Endothelial cell of umbilical vein (primary cell): ENCODE data around the gene MAP6. TPM values are rescaled to one million over a fixed set of nuclear protein-coding genes. Genes with fewer than 3 reads are reported as not detected.

Experiments
- BruUV-seq: library from RNA; stranded (reverse); fragments of 400-500 nt; replicated peaks from 2 replicates; lab custom pipeline; 2021; lab: Mats Ljungman, UMichigan
- CTCF ChIA-PET: fragments of 300-600, 350-600 bp; sonication (Branson Sonifier 250); formaldehyde crosslinking; loops from one replicate; lab custom pipeline; 2021; ENCODE audit warnings: antibody characterized with exemption, inconsistent platforms; lab: Charles Lee
- POLR2A ChIA-PET: fragments of 300-600, 350-600 bp; sonication (Branson Sonifier 250); formaldehyde crosslinking; loops from one replicate; lab custom pipeline; 2021; ENCODE audit warnings: antibody characterized with exemption, inconsistent platforms; lab: Charles Lee
- DNase-seq: peaks from one replicate; pipeline ENCODE4 v3.0.0-alpha.2; 2011; ENCODE audit warnings: low read depth, low spot score
- FAIRE-seq: peaks from 2 replicates; lab custom pipeline; 2011; peaks lifted over from hg19 to GRCh38; lab: Jason Lieb, UNC
- H2AFZ ChIP-seq: 2 replicates; pipeline ENCODE4 v1.6.0; 2012; ENCODE audit warnings: low read depth, low read length, control low read depth, inconsistent platforms
- H3K27ac ChIP-seq: 2 replicates; pipeline ENCODE4 v1.5.1; 2011; ENCODE audit warnings: low read depth, mild to moderate bottlenecking, control low read depth, low read length, moderate library complexity; ENCODE audit not compliant: insufficient read depth
- H3K27me3 ChIP-seq, 2 experiments: 2 replicates each; pipeline versions ENCODE4 v1.6.0 to v1.6.1; 2011; ENCODE audit warnings: low read length in 2 of 2, mixed read lengths in 1 of 2; ENCODE audit not compliant: control insufficient read depth in 2 of 2, insufficient read depth in 2 of 2
- H3K36me3 ChIP-seq, 2 experiments: 2 replicates in 1 of 2; 3 replicates in 1 of 2; pipeline ENCODE4 v1.5.1; 2011; ENCODE audit warnings: low read length in 2 of 2, mild to moderate bottlenecking in 1 of 2, moderate library complexity in 1 of 2; ENCODE audit not compliant: control insufficient read depth in 2 of 2, insufficient read depth in 2 of 2; ENCODE audit errors: extremely low read depth in 1 of 2
- H3K4me1 ChIP-seq: 3 replicates; pipeline ENCODE4 v1.5.1; 2011; ENCODE audit warnings: mild to moderate bottlenecking, low read length; ENCODE audit not compliant: control insufficient read depth, insufficient read depth; ENCODE audit errors: extremely low read depth
- H3K4me2 ChIP-seq: 2 replicates; pipeline ENCODE4 v1.6.1; 2011; ENCODE audit warnings: low read length, control low read depth, mixed read lengths; ENCODE audit not compliant: insufficient read depth
- H3K4me3 ChIP-seq, 3 experiments: fragments of 200-600 bp in 1 of 3; sonication (generic), shearing (Covaris generic) in 1 of 3; replicated peaks in 1 of 3; 2 replicates each; pipeline ENCODE4 v1.5.1; 2011 to 2016; ENCODE audit warnings: control low read depth in 3 of 3, low read length in 3 of 3, mild to moderate bottlenecking in 2 of 3, inconsistent platforms in 1 of 3, low read depth in 1 of 3, moderate library complexity in 1 of 3; ENCODE audit not compliant: insufficient read depth in 1 of 3
- H3K79me2 ChIP-seq: 2 replicates; pipeline ENCODE4 v1.6.0; 2012; ENCODE audit warnings: low read length, inconsistent platforms; ENCODE audit not compliant: control insufficient read depth, insufficient read depth
- H3K9ac ChIP-seq: replicated peaks from 2 replicates; pipeline ENCODE3; 2011; ENCODE audit warnings: low read length, control low read depth; ENCODE audit not compliant: insufficient read depth; ENCODE audit errors: extremely low read depth
- H3K9me1 ChIP-seq: replicated peaks from 3 replicates; pipeline ENCODE4 v1.6.0; 2011; ENCODE audit warnings: mild to moderate bottlenecking, low read length; ENCODE audit not compliant: control insufficient read depth, insufficient read depth; ENCODE audit errors: extremely low read depth
- H3K9me3 ChIP-seq: replicated peaks from 2 replicates; pipeline ENCODE4 v1.5.1; 2012; ENCODE audit warnings: low read length, inconsistent platforms; ENCODE audit not compliant: control insufficient read depth, insufficient read depth
- H4K20me1 ChIP-seq: replicated peaks from 2 replicates; pipeline ENCODE3; 2011; ENCODE audit warnings: mild to moderate bottlenecking, low read length; ENCODE audit not compliant: control insufficient read depth, insufficient read depth; ENCODE audit errors: extremely low read depth
- CTCF ChIP-seq, 2 donors: IDR thresholded peaks; 1 replicate in 1 of 2; 2 replicates in 1 of 2; pipeline ENCODE4 v1.5.1; 2011; ENCODE audit warnings: low read length in 2 of 2, mild to moderate bottlenecking in 2 of 2, moderate library complexity in 2 of 2, control low read depth in 1 of 2, inconsistent platforms in 1 of 2, low read depth in 1 of 2; ENCODE audit not compliant: insufficient read depth in 1 of 2; ENCODE audit errors: extremely low read depth in 1 of 2
- EZH2 ChIP-seq: IDR thresholded peaks from 2 replicates; pipeline ENCODE4 v1.6.1; 2012; ENCODE audit warnings: borderline replicate concordance, low read depth, mild to moderate bottlenecking, moderate library complexity, low read length, inconsistent platforms; ENCODE audit not compliant: severe bottlenecking
- FOS ChIP-seq: IDR thresholded peaks from 2 replicates; pipeline ENCODE4 v1.6.1; 2011; ENCODE audit warnings: mild to moderate bottlenecking, low read length, moderate library complexity, borderline replicate concordance; ENCODE audit not compliant: insufficient read depth
- GATA2 ChIP-seq: IDR thresholded peaks from 2 replicates; pipeline ENCODE4 v1.7.0; 2011; ENCODE audit warnings: low read depth, mild to moderate bottlenecking, moderate library complexity, mixed read lengths, low read length; ENCODE audit not compliant: insufficient read length, insufficient read depth
- JUN ChIP-seq: IDR thresholded peaks from 2 replicates; pipeline ENCODE4 v1.6.1; 2011; ENCODE audit warnings: borderline replicate concordance, low read depth; ENCODE audit not compliant: insufficient read length, insufficient read depth
- MAX ChIP-seq: IDR thresholded peaks from 2 replicates; pipeline ENCODE4 v1.6.1; 2011; ENCODE audit not compliant: insufficient read depth, insufficient read length
- MYC ChIP-seq: IDR thresholded peaks from one replicate; pipeline ENCODE4 v1.6.1; 2011; ENCODE audit warnings: mild to moderate bottlenecking, low read depth, low read length
- POLR2A ChIP-seq: IDR thresholded peaks from 2 replicates; pipeline ENCODE4 v1.6.1; 2012; ENCODE audit warnings: low read depth, mild to moderate bottlenecking, control low read depth, low read length
- POLR2AphosphoS5 ChIP-seq: IDR thresholded peaks from 2 replicates; pipeline ENCODE4 v1.6.1; 2012; ENCODE audit warnings: low read depth, mild to moderate bottlenecking, control low read depth, low read length, moderate library complexity; ENCODE audit not compliant: insufficient read depth
- dilution Hi-C: fragments of 300-500 bp; cut with MboI; formaldehyde crosslinking; loops from one replicate; pipeline ENCODE4 v1.15.0; 2019; ENCODE audit warnings: low sequenced_read_pairs; ENCODE audit not compliant: extremely low pct_ligation_motif_present
- intact Hi-C: fragments of 100-400 bp; cut with micrococcal nuclease; formaldehyde crosslinking; loops from one replicate; pipeline ENCODE4 v1.10.0; 2022
- polyA plus RNA-seq, 4 experiments: library from polyadenylated mRNA; depleted of rRNA in 3 of 4; stranded (reverse) in 3 of 4; unstranded in 1 of 4; fragments of >200 nt; gene quantifications; 2 replicates each; pipeline versions ENCODE4 v1.2.1 to v1.2.3, GENCODE V29; 2011 to 2012; ENCODE audit warnings: missing spikeins in 1 of 4
- total RNA-seq: library from RNA; stranded (reverse); gene quantifications from 2 replicates; pipeline ENCODE4 v1.2.3, GENCODE V29; 2021

The MAP6 gene
- total and polyA plus RNA-seq, 2 donors (not counting 3 experiments of a cell fraction or from before 2014, with no cell fraction given), result 0.12 TPM; not detected in 1

GRCh38 chr11:75697906-75698581, 29.2 kb upstream of the MAP6 start:
- H3K79me2 ChIP-seq, result no peaks in the 10 kb centered on the region
- H3K4me1 ChIP-seq, result no peaks in the 10 kb centered on the region
- intact Hi-C loops, result no loop called here
- DNase-seq (no peak), FAIRE-seq (no peak)
- no peak overlapping the region for H2AFZ ChIP-seq
- peaks cover 11 to 16% of the 10 kb centered on the region in 2 experiments for H3K27me3 ChIP-seq
- no peaks in the 10 kb centered on the region for H3K9me3 ChIP-seq
- H3K9me1 ChIP-seq, result no peaks in the 10 kb centered on the region
- no TSS peak for BruUV-seq
- H4K20me1 ChIP-seq, result no peaks in the 10 kb centered on the region
- no peak overlapping the region for H3K4me2 ChIP-seq
- dilution Hi-C loops, result no loop called here
- ChIA-PET CTCF (interaction anchor here (1.5 kb wide), 1 partner anchor 8 kb away, joined by 8 read pairs; no protein-coding TSS in a partner anchor), POLR2A (no interaction called here)
- H3K27ac ChIP-seq, result no peak overlapping the region
- no peak overlapping the region for H3K4me3 ChIP-seq
- H3K9ac ChIP-seq, result no peak overlapping the region
- H3K36me3 ChIP-seq, result no peaks in the 10 kb centered on the region
- TF ChIP-seq POLR2AphosphoS5 (no peak), MAX (no peak)

GRCh38 chr11:75691804-75692203, 23.0 kb upstream of the MAP6 start:
- Histone ChIP-seq H3K36me3 (no peaks in the 10 kb centered on the region), H3K9me1 (no peaks in the 10 kb centered on the region), H3K27ac (no peak overlapping the region), H3K9ac (no peak overlapping the region), H2AFZ (no peak overlapping the region), H3K27me3 (peaks cover 11 to 14% of the 10 kb centered on the region in 2 experiments), H3K4me2 (no peak overlapping the region), H3K4me1 (no peaks in the 10 kb centered on the region), H3K9me3 (no peaks in the 10 kb centered on the region), H3K4me3 (no peak overlapping the region), H3K79me2 (no peaks in the 10 kb centered on the region), H4K20me1 (no peaks in the 10 kb centered on the region)
- dilution Hi-C loops, result no loop called here
- FAIRE-seq, result no peak
- POLR2A ChIA-PET, result interaction anchor here (0.7 kb wide), 1 partner anchor 30 kb away, joined by 3 read pairs; no protein-coding TSS in a partner anchor
- TF ChIP-seq POLR2AphosphoS5 (no peak), MYC (no peak), JUN (no peak), GATA2 (no peak), CTCF (IDR thresholded peaks at IDR 0.05; ENCODE audit: extremely low read depth in 1 of 2, insufficient read depth in 1 of 2, low read depth in 1 of 2, low read length in 2 of 2) (no peak), POLR2A (no peak), FOS (no peak), MAX (no peak), EZH2 (no peak)
- no TSS peak for BruUV-seq
- no peak for DNase-seq
- intact Hi-C loops, result no loop called here
- CTCF ChIA-PET, result interaction anchor here (4.3 kb wide), 1 partner anchor 14 kb away, joined by 13 read pairs; no protein-coding TSS in a partner anchor
